ENCODE results near the gene PPP4C. TPM values are rescaled to one million over a fixed set of nuclear protein-coding genes. Genes with fewer than 3 reads are reported as not detected.

PPP4C gene
- total and polyA plus RNA-seq, 8 donors, result 21.7 to 53.7 (median 28.6) TPM

DNA sequence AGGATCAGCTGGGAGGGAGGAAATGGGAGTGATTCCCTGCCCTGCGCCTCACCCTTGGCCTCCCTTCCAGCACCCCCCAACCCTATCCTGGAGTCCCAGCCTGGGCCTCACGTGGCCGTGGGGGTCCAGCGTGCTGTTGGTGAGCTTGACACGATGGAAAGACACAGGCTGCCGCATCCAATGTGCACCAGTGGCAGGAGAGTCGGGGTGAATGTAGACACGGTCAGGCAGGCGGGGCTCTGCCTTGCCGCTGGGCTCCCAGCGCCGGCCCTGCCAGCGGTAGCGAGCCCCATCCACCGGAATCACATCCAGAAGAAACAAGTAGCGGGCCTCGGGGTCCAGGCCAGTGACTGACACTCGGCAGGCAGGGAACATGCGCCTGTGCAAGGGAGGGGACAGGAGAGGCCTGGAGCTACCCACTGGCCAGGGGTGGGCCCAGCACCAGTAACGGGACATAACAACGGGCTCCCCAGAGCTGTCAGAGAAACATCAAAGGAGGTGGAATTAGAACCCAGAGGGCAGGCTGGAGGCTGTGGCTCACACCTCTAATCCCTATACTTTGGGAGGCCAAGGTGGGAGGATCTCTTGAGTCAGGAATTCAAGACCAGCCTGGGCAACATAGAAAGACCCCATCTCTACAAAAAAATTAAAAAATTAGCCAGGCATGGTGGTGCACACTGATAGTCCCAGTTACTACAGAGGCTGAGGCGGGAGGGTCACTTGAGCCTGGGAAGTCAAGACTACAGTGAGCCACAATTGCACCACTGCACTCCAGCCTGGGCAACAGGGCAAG is 13.2 kb downstream of the PPP4C start:
- peak in 1 of 6 donors; percentile 64 for DNase-seq
- TF ChIP-seq, protein P1, sequence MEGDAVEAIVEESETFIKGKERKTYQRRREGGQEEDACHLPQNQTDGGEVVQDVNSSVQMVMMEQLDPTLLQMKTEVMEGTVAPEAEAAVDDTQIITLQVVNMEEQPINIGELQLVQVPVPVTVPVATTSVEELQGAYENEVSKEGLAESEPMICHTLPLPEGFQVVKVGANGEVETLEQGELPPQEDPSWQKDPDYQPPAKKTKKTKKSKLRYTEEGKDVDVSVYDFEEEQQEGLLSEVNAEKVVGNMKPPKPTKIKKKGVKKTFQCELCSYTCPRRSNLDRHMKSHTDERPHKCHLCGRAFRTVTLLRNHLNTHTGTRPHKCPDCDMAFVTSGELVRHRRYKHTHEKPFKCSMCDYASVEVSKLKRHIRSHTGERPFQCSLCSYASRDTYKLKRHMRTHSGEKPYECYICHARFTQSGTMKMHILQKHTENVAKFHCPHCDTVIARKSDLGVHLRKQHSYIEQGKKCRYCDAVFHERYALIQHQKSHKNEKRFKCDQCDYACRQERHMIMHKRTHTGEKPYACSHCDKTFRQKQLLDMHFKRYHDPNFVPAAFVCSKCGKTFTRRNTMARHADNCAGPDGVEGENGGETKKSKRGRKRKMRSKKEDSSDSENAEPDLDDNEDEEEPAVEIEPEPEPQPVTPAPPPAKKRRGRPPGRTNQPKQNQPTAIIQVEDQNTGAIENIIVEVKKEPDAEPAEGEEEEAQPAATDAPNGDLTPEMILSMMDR (IDR thresholded peaks at IDR 0.05), result no peak
- no peak for ATAC-seq
- FAIRE-seq, result no peak
- peaks cover 0 to 14% (median 6%) of the 10 kb centered on the region in 3 donors for H3K36me3 ChIP-seq
- no peaks in the 10 kb centered on the region for H3K9me3 ChIP-seq
- 88 to 90% methylated on average over 22 of the region's 22 CpGs for WGBS, 2 donors
- intact Hi-C loops (cut with DNase I), result no loop called here
- H3K4me3 ChIP-seq, result no peak overlapping the region
- no peak overlapping the region for H3K27ac ChIP-seq
- H3K4me1 ChIP-seq, result peaks cover 0 to 5% (median 0%) of the 10 kb centered on the region in 3 donors
- H3K27me3 ChIP-seq, result no peaks in the 10 kb centered on the region

DNA sequence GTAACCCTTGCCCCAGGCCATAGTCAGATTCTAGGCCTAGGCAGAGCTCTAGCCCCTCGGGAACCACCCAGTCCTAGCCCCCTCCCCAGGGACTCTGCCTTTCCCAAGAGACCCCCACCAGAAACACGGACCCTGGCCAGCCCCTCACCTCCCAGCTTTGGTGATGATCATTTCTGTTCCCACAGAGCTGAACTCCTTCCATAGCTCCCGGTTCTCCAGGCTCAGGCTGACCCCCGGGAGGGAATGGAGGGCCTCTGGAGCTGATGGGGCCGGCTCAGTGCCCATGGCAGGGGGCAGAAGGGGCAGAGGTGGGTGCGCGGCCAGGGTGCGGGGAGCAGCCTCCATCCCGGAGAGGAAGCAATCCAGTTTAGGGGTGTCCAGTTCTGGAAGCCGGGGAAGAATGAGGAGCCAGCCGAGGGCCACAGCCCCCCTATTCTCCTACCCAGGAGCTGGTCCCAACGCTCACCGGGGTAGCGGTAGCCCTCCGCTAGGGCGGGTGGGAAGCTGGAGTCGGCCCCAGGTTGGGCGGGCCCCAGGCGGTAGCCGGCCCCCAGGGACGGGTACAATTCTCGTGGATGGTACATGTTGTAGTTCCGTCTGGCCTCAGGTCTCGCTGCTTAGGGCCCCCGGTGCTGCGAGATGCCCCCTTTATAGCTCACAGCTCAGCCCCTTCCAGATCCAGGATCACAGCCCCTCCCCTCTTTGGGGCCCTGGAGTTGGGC is 15.0 kb downstream of the PPP4C start:
- peak in 2 of 6 donors; percentile 61 to 69 for DNase-seq
- intact Hi-C loops (cut with DNase I), result no loop called here
- TF ChIP-seq, protein P1 (IDR thresholded peaks at IDR 0.05), result no peak
- peaks cover 0 to 10% (median 0%) of the 10 kb centered on the region in 3 donors for H3K36me3 ChIP-seq
- FAIRE-seq, result no peak
- peak in 2 of 4 donors; percentile 0 to 1 for ATAC-seq
- 51 to 60% methylated on average over 25 to 26 of the region's 26 CpGs for WGBS, 2 donors
- peak overlapping the region in 3 of 4 donors; percentile 32 to 54 (median 47) for H3K4me3 ChIP-seq
- H3K27ac ChIP-seq, result peak overlapping the region; percentile 66 to 85 (median 77)
- H3K27me3 ChIP-seq, result no peaks in the 10 kb centered on the region
- H3K9me3 ChIP-seq, result no peaks in the 10 kb centered on the region
- peaks cover 0 to 15% (median 10%) of the 10 kb centered on the region in 3 donors for H3K4me1 ChIP-seq

- H3K36me3 ChIP-seq, result peaks cover 0 to 10% (median 0%) of the 10 kb centered on the region in 3 donors
- no peak for FAIRE-seq
- peak; percentile 93 to 97 (median 94) for DNase-seq
- H3K9me3 ChIP-seq, result no peaks in the 10 kb centered on the region
- 1% methylated on average over 73 to 76 of the region's 76 CpGs for WGBS, 2 donors
- ATAC-seq, result peak; percentile 84 to 93 (median 87)
- H3K27me3 ChIP-seq, result no peaks in the 10 kb centered on the region
- peak within 1 kb of the TSS; percentile 19 to 54 (median 40) for H3K4me3 ChIP-seq
- H3K27ac ChIP-seq, result peak within 1 kb of the TSS; percentile 66 to 85 (median 77)
- intact Hi-C loops (cut with DNase I), result no loop called here
- TF ChIP-seq, protein P1 (IDR thresholded peaks at IDR 0.05), result peak; percentile 48 to 77 (median 72)
- peaks cover 0 to 15% (median 10%) of the 10 kb centered on the region in 3 donors for H3K4me1 ChIP-seq
Observed at GRCh38 chr16:30091474-30092372, 15.9 kb downstream of the PPP4C start, which contains the start of gene TBX6. TBX6 (minus strand) TSS chr16:30091924; CDS start chr16:30091193, 731 bp downstream.

DNA sequence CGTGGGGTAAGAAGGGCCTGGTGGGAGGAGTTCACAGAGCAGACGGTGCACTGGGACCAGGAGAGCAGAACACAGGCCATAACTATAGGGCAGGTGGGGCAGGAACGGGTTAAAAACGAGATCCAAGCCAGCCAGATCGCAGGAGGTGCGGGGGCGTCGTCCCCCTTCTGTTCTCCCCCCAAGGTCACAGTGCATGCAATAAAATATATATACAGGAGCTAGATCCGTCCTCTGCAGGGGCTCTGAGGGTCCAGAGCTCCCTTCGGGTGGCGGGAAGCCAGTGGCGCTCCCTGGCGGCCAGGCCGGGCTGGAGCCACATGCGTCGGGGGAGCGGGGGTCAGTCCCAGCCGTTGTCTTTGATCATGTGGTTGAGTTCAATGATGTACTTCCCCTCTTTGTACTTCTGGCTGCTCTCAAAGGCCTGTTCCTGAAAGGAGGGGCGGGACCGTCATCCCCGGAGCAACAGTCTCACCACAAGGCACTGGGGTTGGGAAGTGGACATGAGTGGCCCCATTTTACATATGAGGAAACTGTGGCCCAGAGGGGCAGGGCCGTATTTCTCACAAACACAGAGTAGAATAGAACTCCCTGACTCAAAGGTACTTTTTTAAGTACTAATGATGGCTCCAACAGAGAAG is 16.7 kb downstream of the PPP4C start:
- peaks cover 0 to 15% (median 10%) of the 10 kb centered on the region in 3 donors for H3K4me1 ChIP-seq
- H3K4me3 ChIP-seq, result peak overlapping the region in 3 of 4 donors; percentile 19 to 54 (median 47)
- peaks cover 0 to 10% (median 0%) of the 10 kb centered on the region in 3 donors for H3K36me3 ChIP-seq
- TF ChIP-seq, protein P1 (IDR thresholded peaks at IDR 0.05), result peak in 1 of 4 donors; percentile 8
- H3K27ac ChIP-seq, result peak overlapping the region; percentile 66 to 85 (median 77)
- H3K9me3 ChIP-seq, result no peaks in the 10 kb centered on the region
- no peaks in the 10 kb centered on the region for H3K27me3 ChIP-seq
- intact Hi-C loops (cut with DNase I), result no loop called here
- DNase-seq (peak; percentile 54 to 81 (median 72)), ATAC-seq (peak; percentile 2 to 45 (median 18)), FAIRE-seq (no peak)
- WGBS, 2 donors, result 23 to 24% methylated on average over 22 of the region's 22 CpGs

All from pancreas (tissue), 10 donors.